ENCODE data around the gene DYNC2LI1.

Gene DYNC2LI1

GRCh38 chr2:43759195-43759594 is 14.6 kb upstream of the DYNC2LI1 start:
- Histone ChIP-seq H2AFZ (ENCODE audit: low read length) (no peak overlapping the region), H3K9ac (ENCODE audit: low read length) (no peak overlapping the region), H3K27me3 (replicated peaks; ENCODE audit: insufficient read depth, low read length) (no peaks in the 10 kb centered on the region), H3K9me3 (replicated peaks; ENCODE audit: insufficient read depth, low read length) (no peaks in the 10 kb centered on the region), H3K36me3 (replicated peaks; ENCODE audit: insufficient read depth, low read length) (no peaks in the 10 kb centered on the region), H3K4me3 (ENCODE audit: low read length) (no peak overlapping the region), H3F3A (ENCODE audit: insufficient read depth, low read length) (no peaks in the 10 kb centered on the region), H3K9me2 (replicated peaks; ENCODE audit: insufficient read depth, low read length) (no peaks in the 10 kb centered on the region), H3K27ac (ENCODE audit: low read length) (no peak overlapping the region), H3K79me2 (ENCODE audit: low read length) (no peaks in the 10 kb centered on the region), H4K20me1 (ENCODE audit: insufficient read depth, low read length) (no peaks in the 10 kb centered on the region), H3K4me2 (ENCODE audit: low read depth, low read length) (no peak overlapping the region), H3K4me1 (ENCODE audit: low read length) (no peaks in the 10 kb centered on the region)
- no peak for DNase-seq
- TF ChIP-seq EZH2 (optimal IDR thresholded peaks at IDR 0.05; ENCODE audit: low read depth, low read length) (no peak), EZH2phosphoT487 (IDR thresholded peaks at IDR 0.05; ENCODE audit: low read length) (no peak), CTCF (IDR thresholded peaks at IDR 0.05; ENCODE audit: low read length) (no peak)

GRCh38 chr2:43762286-43762685 is 11.6 kb upstream of the DYNC2LI1 start:
- TF ChIP-seq EZH2 (optimal IDR thresholded peaks at IDR 0.05; ENCODE audit: low read depth, low read length): no peak
- TF ChIP-seq CTCF (IDR thresholded peaks at IDR 0.05; ENCODE audit: low read length): no peak
- no peak for TF ChIP-seq EZH2phosphoT487 (IDR thresholded peaks at IDR 0.05; ENCODE audit: low read length)
- no peaks in the 10 kb centered on the region for H4K20me1 ChIP-seq (ENCODE audit: insufficient read depth, low read length)
- H3K9me2 ChIP-seq (replicated peaks; ENCODE audit: insufficient read depth, low read length): no peaks in the 10 kb centered on the region
- H3K9me3 ChIP-seq (replicated peaks; ENCODE audit: insufficient read depth, low read length): no peaks in the 10 kb centered on the region
- H3K27ac ChIP-seq (ENCODE audit: low read length): no peak overlapping the region
- H3K9ac ChIP-seq (ENCODE audit: low read length): no peak overlapping the region
- no peak overlapping the region for H2AFZ ChIP-seq (ENCODE audit: low read length)
- no peak for DNase-seq
- no peak overlapping the region for H3K4me2 ChIP-seq (ENCODE audit: low read depth, low read length)
- no peaks in the 10 kb centered on the region for H3K36me3 ChIP-seq (replicated peaks; ENCODE audit: insufficient read depth, low read length)
- H3K27me3 ChIP-seq (replicated peaks; ENCODE audit: insufficient read depth, low read length): no peaks in the 10 kb centered on the region
- no peaks in the 10 kb centered on the region for H3F3A ChIP-seq (ENCODE audit: insufficient read depth, low read length)
- no peaks in the 10 kb centered on the region for H3K79me2 ChIP-seq (ENCODE audit: low read length)
- H3K4me1 ChIP-seq (ENCODE audit: low read length): no peaks in the 10 kb centered on the region
- H3K4me3 ChIP-seq (ENCODE audit: low read length): no peak overlapping the region

DNA sequence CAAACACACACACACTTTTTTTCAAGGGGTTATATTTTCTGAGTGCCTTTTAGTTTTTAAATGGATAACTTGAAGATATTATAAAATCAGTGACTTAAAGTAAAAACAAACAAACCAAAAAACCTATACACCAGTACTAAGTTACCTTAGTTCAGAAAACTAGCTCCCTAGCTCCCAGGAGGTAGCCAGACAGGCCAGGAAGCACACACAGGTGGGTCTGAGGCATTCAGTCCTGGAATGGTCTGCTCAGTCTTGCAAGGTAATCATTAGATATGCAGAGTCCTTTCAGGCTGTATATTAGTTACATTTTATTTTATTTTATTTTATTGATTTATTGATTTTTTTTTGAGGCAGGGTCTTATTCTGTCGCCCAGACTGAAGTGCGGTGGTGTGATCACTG is 10.7 kb upstream of the DYNC2LI1 start:
- Histone ChIP-seq H3K4me2 (ENCODE audit: low read depth, low read length) (no peak overlapping the region), H3K9ac (ENCODE audit: low read length) (no peak overlapping the region), H3K4me1 (ENCODE audit: low read length) (no peaks in the 10 kb centered on the region), H3K36me3 (replicated peaks; ENCODE audit: insufficient read depth, low read length) (no peaks in the 10 kb centered on the region), H3K9me2 (replicated peaks; ENCODE audit: insufficient read depth, low read length) (no peaks in the 10 kb centered on the region), H3K27me3 (replicated peaks; ENCODE audit: insufficient read depth, low read length) (no peaks in the 10 kb centered on the region), H3K9me3 (replicated peaks; ENCODE audit: insufficient read depth, low read length) (no peaks in the 10 kb centered on the region), H3F3A (ENCODE audit: insufficient read depth, low read length) (no peaks in the 10 kb centered on the region), H3K27ac (ENCODE audit: low read length) (no peak overlapping the region), H2AFZ (ENCODE audit: low read length) (no peak overlapping the region), H3K79me2 (ENCODE audit: low read length) (no peaks in the 10 kb centered on the region), H3K4me3 (ENCODE audit: low read length) (no peak overlapping the region), H4K20me1 (ENCODE audit: insufficient read depth, low read length) (no peaks in the 10 kb centered on the region)
- TF ChIP-seq EZH2phosphoT487 (IDR thresholded peaks at IDR 0.05; ENCODE audit: low read length) (no peak), CTCF (IDR thresholded peaks at IDR 0.05; ENCODE audit: low read length) (no peak), EZH2 (optimal IDR thresholded peaks at IDR 0.05; ENCODE audit: low read depth, low read length) (no peak)
- no peak for DNase-seq

Data from MM.1S (cell line).